Activated naive CD8-positive, alpha-beta T cell treated with anti-CD3 and anti-CD28 coated beads, Interleukin-2, amount 50 U/mL, for 16 hours (primary cell): ENCODE data around the gene DCAF15.

Source experiments
- DNase-seq: peaks from one replicate; pipeline ENCODE4 v3.0.0-alpha.2; 2020; ENCODE audit warnings: low read depth, low spot score

Gene DCAF15

GRCh38 chr19:13931391-13932148, 20.7 kb upstream of the DCAF15 start:
- no peak for DNase-seq

- DNase-seq: no peak
Measured at GRCh38 chr19:13932149-13932637, 20.1 kb upstream of the DCAF15 start.

GRCh38 chr19:13932911-13933393, 19.4 kb upstream of the DCAF15 start:
- no peak for DNase-seq

GRCh38 chr19:13934785-13935109, 17.6 kb upstream of the DCAF15 start:
- DNase-seq: no peak

- DNase-seq: no peak
Measured at GRCh38 chr19:13935765-13936510, 16.4 kb upstream of the DCAF15 start.

- no peak for DNase-seq
Measured at GRCh38 chr19:13937479-13938300, 14.6 kb upstream of the DCAF15 start.

- DNase-seq: no peak
Measured at GRCh38 chr19:13938301-13939064, 13.8 kb upstream of the DCAF15 start, which contains the start of gene PODNL1. Gene PODNL1, minus strand, starts transcription at chr19:13938417. Its CDS starts 236 bp downstream, at chr19:13938181.

GRCh38 chr19:13942023-13942684, 10.2 kb upstream of the DCAF15 start:
- no peak for DNase-seq

GRCh38 chr19:13946414-13946813, 5.9 kb upstream of the DCAF15 start:
- no peak for DNase-seq

- no peak for DNase-seq
Measured at GRCh38 chr19:13951043-13951442, 1.3 kb upstream of the DCAF15 start.

GRCh38 chr19:13951799-13952153, 533 bp upstream of the DCAF15 start:
- DNase-seq: no peak

- DNase-seq: no peak
Measured at GRCh38 chr19:13952931-13953531, 722 bp downstream of the DCAF15 start.

GRCh38 chr19:13954185-13954584, 1.9 kb downstream of the DCAF15 start:
- DNase-seq: no peak

GRCh38 chr19:13955662-13956364, 3.5 kb downstream of the DCAF15 start:
- DNase-seq: no peak

- DNase-seq: no peak
Measured at GRCh38 chr19:13956365-13956744, 4.0 kb downstream of the DCAF15 start.

GRCh38 chr19:13957051-13957450, 4.7 kb downstream of the DCAF15 start:
- DNase-seq: no peak

- no peak for DNase-seq
Measured at GRCh38 chr19:13958043-13958442, 5.7 kb downstream of the DCAF15 start.

GRCh38 chr19:13959141-13959961, 7.0 kb downstream of the DCAF15 start:
- DNase-seq: no peak
